Measurements from ENCODE around the gene ISL1. TPM values are rescaled to one million over a fixed set of nuclear protein-coding genes. Genes with fewer than 3 reads are reported as not detected.

The ISL1 gene
- total and polyA plus RNA-seq, 7 experiments from 2014 or later = not detected

GRCh38 chr5:51379331-51379700 is 3.9 kb upstream of the ISL1 start:
- no peak for ATAC-seq
- H3K4me3 Mint-ChIP-seq = peak overlapping the region in 1 of 10 donors; percentile 33
- CTCF ChIA-PET = no interaction called here

GRCh38 chr5:51380603-51381207 is 2.5 kb upstream of the ISL1 start:
- peaks cover 0 to 6% (median 0%) of the 10 kb centered on the region in 5 donors for H3K36me3 Mint-ChIP-seq
- ChIA-PET POLR2A (no interaction called here), CTCF (no interaction called here)
- Histone ChIP-seq H3K27ac (ENCODE audit: low read depth, low read length) (no peak overlapping the region), H3K27me3 (ENCODE audit: control insufficient read depth in 2 of 2, insufficient read depth in 2 of 2, low read length in 2 of 2) (peaks cover 0 to 30% of the 10 kb centered on the region in 2 donors), H3K9me3 (ENCODE audit: control insufficient read depth in 2 of 3, low read length in 3 of 3) (no peaks in the 10 kb centered on the region), H3K4me1 (ENCODE audit: control insufficient read depth in 2 of 2, insufficient read depth in 2 of 2, low read length in 2 of 2) (no peaks in the 10 kb centered on the region), H3K4me3 (ENCODE audit: low read length) (no peak overlapping the region), H3K36me3 (ENCODE audit: control insufficient read depth in 2 of 3, insufficient read depth in 3 of 3, low read length in 3 of 3) (no peaks in the 10 kb centered on the region)
- peaks cover 4 to 24% (median 11%) of the 10 kb centered on the region in 7 donors for H3K4me1 Mint-ChIP-seq
- DNase-seq (no peak), ATAC-seq (no peak)
- H3K4me3 Mint-ChIP-seq = no peak overlapping the region
- H3K9me3 Mint-ChIP-seq = peaks cover 0 to 43% (median 5%) of the 10 kb centered on the region in 11 donors
- H3K27me3 Mint-ChIP-seq = peaks cover 85 to 92% (median 88%) of the 10 kb centered on the region in 5 donors
- intact Hi-C loops (cut with micrococcal nuclease) = loop anchor here in 1 of 2 donors (2.0 kb wide), 1 partner anchor 1180 kb away; no protein-coding TSS in a partner anchor
- peak overlapping the region in 1 of 9 donors; percentile 24 for H3K27ac Mint-ChIP-seq

More at GRCh38 chr5:51379331-51379700, 3.9 kb upstream of the ISL1 start:
- Mint-ChIP-seq H3K27ac (no peak overlapping the region), H3K9me3 (peaks cover 0 to 44% (median 11%) of the 10 kb centered on the region in 11 donors), H3K4me1 (peaks cover 4 to 24% (median 11%) of the 10 kb centered on the region in 7 donors), H3K36me3 (peaks cover 0 to 6% (median 0%) of the 10 kb centered on the region in 5 donors), H3K27me3 (peaks cover 78 to 92% (median 88%) of the 10 kb centered on the region in 5 donors)
- POLR2A ChIA-PET = no interaction called here
- Histone ChIP-seq H3K9me3 (ENCODE audit: control insufficient read depth in 2 of 3, low read length in 3 of 3) (no peaks in the 10 kb centered on the region), H3K36me3 (ENCODE audit: control insufficient read depth in 2 of 3, insufficient read depth in 3 of 3, low read length in 3 of 3) (no peaks in the 10 kb centered on the region), H3K27ac (ENCODE audit: low read depth, low read length) (no peak overlapping the region), H3K4me1 (ENCODE audit: control insufficient read depth in 2 of 2, insufficient read depth in 2 of 2, low read length in 2 of 2) (no peaks in the 10 kb centered on the region), H3K4me3 (ENCODE audit: low read length) (no peak overlapping the region), H3K27me3 (ENCODE audit: control insufficient read depth in 2 of 2, insufficient read depth in 2 of 2, low read length in 2 of 2) (peaks cover 0 to 26% of the 10 kb centered on the region in 2 donors)
- DNase-seq = no peak
- intact Hi-C loops (cut with micrococcal nuclease) = loop anchor here in 1 of 2 donors (2.0 kb wide), 1 partner anchor 19 kb away; no protein-coding TSS in a partner anchor

- peak overlapping the region in 3 of 10 donors; percentile 4 to 28 (median 24) for H3K4me3 Mint-ChIP-seq
- intact Hi-C loops (cut with micrococcal nuclease) = loop anchor here in 1 of 2 donors (2.0 kb wide), 2 partner anchors 415 to 1179 kb away; no protein-coding TSS in a partner anchor
These were observed 1.3 kb upstream of the ISL1 start for GRCh38 chr5:51381761-51382474.

GRCh38 chr5:51382521-51383130 is 622 bp upstream of the ISL1 start:
- Histone ChIP-seq H3K27ac (ENCODE audit: low read depth, low read length) (no peak overlapping the region), H3K4me3 (ENCODE audit: low read length) (no peak overlapping the region), H3K27me3 (ENCODE audit: control insufficient read depth in 2 of 2, insufficient read depth in 2 of 2, low read length in 2 of 2) (peaks cover 0 to 30% of the 10 kb centered on the region in 2 donors), H3K36me3 (ENCODE audit: control insufficient read depth in 2 of 3, insufficient read depth in 3 of 3, low read length in 3 of 3) (no peaks in the 10 kb centered on the region), H3K9me3 (ENCODE audit: control insufficient read depth in 2 of 3, low read length in 3 of 3) (no peaks in the 10 kb centered on the region), H3K4me1 (ENCODE audit: control insufficient read depth in 2 of 2, insufficient read depth in 2 of 2, low read length in 2 of 2) (no peaks in the 10 kb centered on the region)
- H3K27me3 Mint-ChIP-seq = peaks cover 92 to 98% (median 94%) of the 10 kb centered on the region in 5 donors
- ATAC-seq = no peak
- intact Hi-C loops (cut with micrococcal nuclease) = loop anchor here in 1 of 2 donors (2.0 kb wide), 1 partner anchor 416 kb away; no protein-coding TSS in a partner anchor
- peak overlapping the region in 1 of 9 donors; percentile 3 for H3K27ac Mint-ChIP-seq
- POLR2A ChIA-PET = no interaction called here
- H3K4me3 Mint-ChIP-seq = no peak overlapping the region
- H3K4me1 Mint-ChIP-seq = peaks cover 4 to 24% (median 12%) of the 10 kb centered on the region in 7 donors
- H3K9me3 Mint-ChIP-seq = peaks cover 0 to 41% (median 5%) of the 10 kb centered on the region in 11 donors
- DNase-seq = no peak
- H3K36me3 Mint-ChIP-seq = peaks cover 0 to 6% (median 0%) of the 10 kb centered on the region in 5 donors
- CTCF ChIA-PET = no interaction called here

More at GRCh38 chr5:51381761-51382474, 1.3 kb upstream of the ISL1 start:
- Mint-ChIP-seq H3K36me3 (peaks cover 0 to 6% (median 0%) of the 10 kb centered on the region in 5 donors), H3K27me3 (peaks cover 91 to 98% (median 94%) of the 10 kb centered on the region in 5 donors), H3K9me3 (peaks cover 0 to 47% (median 5%) of the 10 kb centered on the region in 11 donors), H3K27ac (peak overlapping the region in 1 of 9 donors; percentile 65), H3K4me1 (peaks cover 4 to 24% (median 12%) of the 10 kb centered on the region in 7 donors)
- ATAC-seq = no peak
- H3K27me3 ChIP-seq (ENCODE audit: control insufficient read depth in 2 of 2, insufficient read depth in 2 of 2, low read length in 2 of 2) = peaks cover 0 to 30% of the 10 kb centered on the region in 2 donors
- H3K36me3 ChIP-seq (ENCODE audit: control insufficient read depth in 2 of 3, insufficient read depth in 3 of 3, low read length in 3 of 3) = no peaks in the 10 kb centered on the region
- POLR2A ChIA-PET = no interaction called here
- no peak overlapping the region for H3K27ac ChIP-seq (ENCODE audit: low read depth, low read length)
- no peak overlapping the region for H3K4me3 ChIP-seq (ENCODE audit: low read length)
- CTCF ChIA-PET = no interaction called here
- DNase-seq = no peak
- no peaks in the 10 kb centered on the region for H3K9me3 ChIP-seq (ENCODE audit: control insufficient read depth in 2 of 3, low read length in 3 of 3)
- no peaks in the 10 kb centered on the region for H3K4me1 ChIP-seq (ENCODE audit: control insufficient read depth in 2 of 2, insufficient read depth in 2 of 2, low read length in 2 of 2)

GRCh38 chr5:51384281-51384840 is 1.1 kb downstream of the ISL1 start:
- intact Hi-C loops (cut with micrococcal nuclease) = loop anchor here in 1 of 2 donors (2.0 kb wide), 1 partner anchor 1272 kb away; no protein-coding TSS in a partner anchor
- Histone ChIP-seq H3K36me3 (ENCODE audit: control insufficient read depth in 2 of 3, insufficient read depth in 3 of 3, low read length in 3 of 3) (no peaks in the 10 kb centered on the region), H3K27ac (ENCODE audit: low read depth, low read length) (no peak overlapping the region), H3K4me3 (ENCODE audit: low read length) (no peak overlapping the region), H3K27me3 (ENCODE audit: control insufficient read depth in 2 of 2, insufficient read depth in 2 of 2, low read length in 2 of 2) (peaks cover 0 to 26% of the 10 kb centered on the region in 2 donors), H3K9me3 (ENCODE audit: control insufficient read depth in 2 of 3, low read length in 3 of 3) (no peaks in the 10 kb centered on the region), H3K4me1 (ENCODE audit: control insufficient read depth in 2 of 2, insufficient read depth in 2 of 2, low read length in 2 of 2) (no peaks in the 10 kb centered on the region)
- H3K27me3 Mint-ChIP-seq = peaks cover 91 to 97% (median 92%) of the 10 kb centered on the region in 5 donors
- H3K4me1 Mint-ChIP-seq = peaks cover 0 to 11% (median 5%) of the 10 kb centered on the region in 7 donors
- ChIA-PET CTCF (no interaction called here), POLR2A (no interaction called here)
- no peak overlapping the region for H3K27ac Mint-ChIP-seq
- ATAC-seq (no peak), DNase-seq (no peak)
- H3K4me3 Mint-ChIP-seq = no peak overlapping the region
- H3K9me3 Mint-ChIP-seq = peaks cover 0 to 44% (median 5%) of the 10 kb centered on the region in 11 donors
- no peaks in the 10 kb centered on the region for H3K36me3 Mint-ChIP-seq

GRCh38 chr5:51385216-51385615 is 2.0 kb downstream of the ISL1 start:
- Histone ChIP-seq H3K9me3 (ENCODE audit: control insufficient read depth in 2 of 3, low read length in 3 of 3) (no peaks in the 10 kb centered on the region), H3K4me1 (ENCODE audit: control insufficient read depth in 2 of 2, insufficient read depth in 2 of 2, low read length in 2 of 2) (no peaks in the 10 kb centered on the region), H3K27me3 (ENCODE audit: control insufficient read depth in 2 of 2, insufficient read depth in 2 of 2, low read length in 2 of 2) (peaks cover 0 to 26% of the 10 kb centered on the region in 2 donors), H3K4me3 (ENCODE audit: low read length) (no peak overlapping the region), H3K27ac (ENCODE audit: low read depth, low read length) (no peak overlapping the region), H3K36me3 (ENCODE audit: control insufficient read depth in 2 of 3, insufficient read depth in 3 of 3, low read length in 3 of 3) (no peaks in the 10 kb centered on the region)
- DNase-seq = no peak
- POLR2A ChIA-PET = no interaction called here
- ATAC-seq = no peak
- Mint-ChIP-seq H3K27me3 (peaks cover 82 to 93% (median 87%) of the 10 kb centered on the region in 5 donors), H3K4me1 (peaks cover 0 to 11% (median 5%) of the 10 kb centered on the region in 7 donors), H3K9me3 (peaks cover 0 to 44% (median 7%) of the 10 kb centered on the region in 11 donors), H3K27ac (no peak overlapping the region), H3K36me3 (no peaks in the 10 kb centered on the region), H3K4me3 (no peak overlapping the region)
- CTCF ChIA-PET = no interaction called here
- intact Hi-C loops (cut with micrococcal nuclease) = loop anchor here in 1 of 2 donors (2.0 kb wide), 1 partner anchor 1272 kb away; no protein-coding TSS in a partner anchor
